Endothelial cell of umbilical vein (primary cell): Measurements from ENCODE around the gene ABCA7. TPM values are rescaled to one million over a fixed set of nuclear protein-coding genes. Genes with fewer than 3 reads are reported as not detected.

Experiments used
- BruUV-seq: library from RNA; stranded (reverse); fragments of 400-500 nt; replicated peaks from 2 replicates; lab custom pipeline; 2021; lab: Mats Ljungman, UMichigan
- CTCF ChIA-PET: fragments of 300-600, 350-600 bp; sonication (Branson Sonifier 250); formaldehyde crosslinking; loops from one replicate; lab custom pipeline; 2021; ENCODE audit warnings: antibody characterized with exemption, inconsistent platforms; lab: Charles Lee
- POLR2A ChIA-PET: fragments of 300-600, 350-600 bp; sonication (Branson Sonifier 250); formaldehyde crosslinking; loops from one replicate; lab custom pipeline; 2021; ENCODE audit warnings: antibody characterized with exemption, inconsistent platforms; lab: Charles Lee
- DNase-seq: peaks from one replicate; pipeline ENCODE4 v3.0.0-alpha.2; 2011; ENCODE audit warnings: low read depth, low spot score
- FAIRE-seq: peaks from 2 replicates; lab custom pipeline; 2011; peaks lifted over from hg19 to GRCh38; lab: Jason Lieb, UNC
- H2AFZ ChIP-seq: 2 replicates; pipeline ENCODE4 v1.6.0; 2012; ENCODE audit warnings: low read depth, low read length, control low read depth, inconsistent platforms
- H3K27ac ChIP-seq: 2 replicates; pipeline ENCODE4 v1.5.1; 2011; ENCODE audit warnings: low read depth, mild to moderate bottlenecking, control low read depth, low read length, moderate library complexity; ENCODE audit not compliant: insufficient read depth
- H3K27me3 ChIP-seq, 2 experiments: 2 replicates each; pipeline versions ENCODE4 v1.6.0 to v1.6.1; 2011; ENCODE audit warnings: low read length in 2 of 2, mixed read lengths in 1 of 2; ENCODE audit not compliant: control insufficient read depth in 2 of 2, insufficient read depth in 2 of 2
- H3K36me3 ChIP-seq, 2 experiments: 2 replicates in 1 of 2; 3 replicates in 1 of 2; pipeline ENCODE4 v1.5.1; 2011; ENCODE audit warnings: low read length in 2 of 2, mild to moderate bottlenecking in 1 of 2, moderate library complexity in 1 of 2; ENCODE audit not compliant: control insufficient read depth in 2 of 2, insufficient read depth in 2 of 2; ENCODE audit errors: extremely low read depth in 1 of 2
- H3K4me1 ChIP-seq: 3 replicates; pipeline ENCODE4 v1.5.1; 2011; ENCODE audit warnings: mild to moderate bottlenecking, low read length; ENCODE audit not compliant: control insufficient read depth, insufficient read depth; ENCODE audit errors: extremely low read depth
- H3K4me2 ChIP-seq: 2 replicates; pipeline ENCODE4 v1.6.1; 2011; ENCODE audit warnings: low read length, control low read depth, mixed read lengths; ENCODE audit not compliant: insufficient read depth
- H3K4me3 ChIP-seq, 3 experiments: fragments of 200-600 bp in 1 of 3; sonication (generic), shearing (Covaris generic) in 1 of 3; replicated peaks in 1 of 3; 2 replicates each; pipeline ENCODE4 v1.5.1; 2011 to 2016; ENCODE audit warnings: control low read depth in 3 of 3, low read length in 3 of 3, mild to moderate bottlenecking in 2 of 3, inconsistent platforms in 1 of 3, low read depth in 1 of 3, moderate library complexity in 1 of 3; ENCODE audit not compliant: insufficient read depth in 1 of 3
- H3K79me2 ChIP-seq: 2 replicates; pipeline ENCODE4 v1.6.0; 2012; ENCODE audit warnings: low read length, inconsistent platforms; ENCODE audit not compliant: control insufficient read depth, insufficient read depth
- H3K9ac ChIP-seq: replicated peaks from 2 replicates; pipeline ENCODE3; 2011; ENCODE audit warnings: low read length, control low read depth; ENCODE audit not compliant: insufficient read depth; ENCODE audit errors: extremely low read depth
- H3K9me1 ChIP-seq: replicated peaks from 3 replicates; pipeline ENCODE4 v1.6.0; 2011; ENCODE audit warnings: mild to moderate bottlenecking, low read length; ENCODE audit not compliant: control insufficient read depth, insufficient read depth; ENCODE audit errors: extremely low read depth
- H3K9me3 ChIP-seq: replicated peaks from 2 replicates; pipeline ENCODE4 v1.5.1; 2012; ENCODE audit warnings: low read length, inconsistent platforms; ENCODE audit not compliant: control insufficient read depth, insufficient read depth
- H4K20me1 ChIP-seq: replicated peaks from 2 replicates; pipeline ENCODE3; 2011; ENCODE audit warnings: mild to moderate bottlenecking, low read length; ENCODE audit not compliant: control insufficient read depth, insufficient read depth; ENCODE audit errors: extremely low read depth
- CTCF ChIP-seq, 2 donors: IDR thresholded peaks; 1 replicate in 1 of 2; 2 replicates in 1 of 2; pipeline ENCODE4 v1.5.1; 2011; ENCODE audit warnings: low read length in 2 of 2, mild to moderate bottlenecking in 2 of 2, moderate library complexity in 2 of 2, control low read depth in 1 of 2, inconsistent platforms in 1 of 2, low read depth in 1 of 2; ENCODE audit not compliant: insufficient read depth in 1 of 2; ENCODE audit errors: extremely low read depth in 1 of 2
- EZH2 ChIP-seq: IDR thresholded peaks from 2 replicates; pipeline ENCODE4 v1.6.1; 2012; ENCODE audit warnings: borderline replicate concordance, low read depth, mild to moderate bottlenecking, moderate library complexity, low read length, inconsistent platforms; ENCODE audit not compliant: severe bottlenecking
- MAX ChIP-seq: IDR thresholded peaks from 2 replicates; pipeline ENCODE4 v1.6.1; 2011; ENCODE audit not compliant: insufficient read depth, insufficient read length
- MYC ChIP-seq: IDR thresholded peaks from one replicate; pipeline ENCODE4 v1.6.1; 2011; ENCODE audit warnings: mild to moderate bottlenecking, low read depth, low read length
- dilution Hi-C: fragments of 300-500 bp; cut with MboI; formaldehyde crosslinking; loops from one replicate; pipeline ENCODE4 v1.15.0; 2019; ENCODE audit warnings: low sequenced_read_pairs; ENCODE audit not compliant: extremely low pct_ligation_motif_present
- intact Hi-C: fragments of 100-400 bp; cut with micrococcal nuclease; formaldehyde crosslinking; loops from one replicate; pipeline ENCODE4 v1.10.0; 2022
- polyA plus RNA-seq, 4 experiments: library from polyadenylated mRNA; depleted of rRNA in 3 of 4; stranded (reverse) in 3 of 4; unstranded in 1 of 4; fragments of >200 nt; gene quantifications; 2 replicates each; pipeline versions ENCODE4 v1.2.1 to v1.2.3, GENCODE V29; 2011 to 2012; ENCODE audit warnings: missing spikeins in 1 of 4
- total RNA-seq: library from RNA; stranded (reverse); gene quantifications from 2 replicates; pipeline ENCODE4 v1.2.3, GENCODE V29; 2021

ABCA7 gene
- total and polyA plus RNA-seq, 2 donors (not counting 3 experiments of a cell fraction or from before 2014, with no cell fraction given): 5.7 to 9.8 TPM

- no TSS peak for BruUV-seq
- CTCF ChIA-PET: interaction anchor here (0.6 to 1.4 kb wide), 5 partner anchors 21 to 152 kb away, joined by 3 to 5 read pairs (median 3); partner anchors contain the start of gene RNU6-2
- no peaks in the 10 kb centered on the region for H4K20me1 ChIP-seq
- dilution Hi-C loops: no loop called here
- H3K27me3 ChIP-seq: peaks cover 20 to 26% of the 10 kb centered on the region in 2 experiments
- H3K4me1 ChIP-seq: no peaks in the 10 kb centered on the region
- intact Hi-C loops: loop anchor here (1.0 to 2.0 kb wide), 2 partner anchors 20 to 80 kb away; partner anchors contain the start of genes RNU6-2 and TMEM259
- no peaks in the 10 kb centered on the region for H3K9me3 ChIP-seq
- DNase-seq (no peak), FAIRE-seq (no peak)
- H3K27ac ChIP-seq: no peak overlapping the region
- H3K9me1 ChIP-seq: no peaks in the 10 kb centered on the region
- TF ChIP-seq EZH2 (peak; percentile 55), MYC (no peak)
- no peak overlapping the region for H3K4me2 ChIP-seq
- POLR2A ChIA-PET: interaction anchor here (0.7 kb wide), 1 partner anchor 21 kb away, joined by 3 read pairs; the partner anchor contains the start of gene RNU6-2
- no peak overlapping the region for H3K4me3 ChIP-seq
- H3K36me3 ChIP-seq: no peaks in the 10 kb centered on the region
- H2AFZ ChIP-seq: no peak overlapping the region
- no peak overlapping the region for H3K9ac ChIP-seq
- H3K79me2 ChIP-seq: no peaks in the 10 kb centered on the region
These were observed 39.0 kb upstream of the ABCA7 start for GRCh38 chr19:1000591-1001537.

- TF ChIP-seq MAX: no peak
- peak; percentile 84 to 89 for TF ChIP-seq CTCF (IDR thresholded peaks at IDR 0.05; ENCODE audit: extremely low read depth in 1 of 2, insufficient read depth in 1 of 2, low read depth in 1 of 2, low read length in 2 of 2)
- CTCF ChIA-PET: interaction anchor here (0.6 to 1.4 kb wide), 6 partner anchors 20 to 191 kb away, joined by 3 to 5 read pairs (median 4); partner anchors contain the start of gene RNU6-2
- Histone ChIP-seq H3K4me3 (no peak overlapping the region), H2AFZ (no peak overlapping the region), H3K9me1 (no peaks in the 10 kb centered on the region), H3K4me1 (no peaks in the 10 kb centered on the region), H3K9me3 (no peaks in the 10 kb centered on the region), H3K79me2 (no peaks in the 10 kb centered on the region), H3K27ac (no peak overlapping the region), H4K20me1 (no peaks in the 10 kb centered on the region), H3K9ac (no peak overlapping the region), H3K36me3 (no peaks in the 10 kb centered on the region), H3K27me3 (peaks cover 17 to 19% of the 10 kb centered on the region in 2 experiments), H3K4me2 (no peak overlapping the region)
- no TSS peak for BruUV-seq
- POLR2A ChIA-PET: no interaction called here
- peak; percentile 86 for FAIRE-seq
- intact Hi-C loops (loop anchor here (1.0 to 2.0 kb wide), 2 partner anchors 19 to 80 kb away; partner anchors contain the start of genes RNU6-2 and TMEM259), dilution Hi-C loops (no loop called here)
- DNase-seq: peak; percentile 37
These were observed 38.3 kb upstream of the ABCA7 start for GRCh38 chr19:1001538-1002166.
